Measurements from ENCODE around the gene SUCLG1.

SUCLG1 gene

DNA sequence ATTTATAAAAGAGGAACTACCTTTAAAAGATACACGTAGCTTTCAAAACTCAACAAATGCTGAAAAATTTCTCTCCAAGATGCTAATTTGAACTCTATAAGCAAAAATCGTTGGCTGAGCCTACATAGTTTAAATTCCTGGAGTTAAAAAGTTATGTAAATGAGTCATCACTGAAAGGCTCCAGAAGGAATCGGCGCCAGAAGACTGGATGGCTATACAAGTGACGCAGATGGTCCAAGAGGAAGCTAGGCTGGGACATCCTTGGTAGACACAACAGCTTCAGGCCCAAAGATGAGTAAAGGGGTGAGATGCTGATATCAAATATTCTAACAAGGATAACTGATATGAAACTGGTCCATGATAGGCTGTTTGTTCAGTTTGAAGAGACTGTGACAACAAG lies 34.4 kb upstream of the SUCLG1 start:
- Histone ChIP-seq H3K79me2 (ENCODE audit: insufficient read depth, low read length) (no peaks in the 10 kb centered on the region), H3K27me3 (ENCODE audit: insufficient read depth, low read length, poor library complexity) (peaks cover 20% of the 10 kb centered on the region), H4K20me1 (ENCODE audit: insufficient read depth, low read length) (no peaks in the 10 kb centered on the region), H3K4me1 (ENCODE audit: insufficient read depth, low read length) (no peaks in the 10 kb centered on the region), H3K4me3 (ENCODE audit: low read depth in 1 of 2, low read length in 2 of 2) (no peak overlapping the region), H3K9ac (ENCODE audit: low read depth, low read length) (no peak overlapping the region), H3K9me3 (ENCODE audit: insufficient read depth, low read length, severe bottlenecking) (no peaks in the 10 kb centered on the region), H3K4me2 (ENCODE audit: insufficient read depth, low read length) (no peak overlapping the region), H2AFZ (ENCODE audit: low read depth, low read length) (no peak overlapping the region), H3K27ac (ENCODE audit: low read length) (no peak overlapping the region), H3K36me3 (ENCODE audit: insufficient read depth, low read length) (no peaks in the 10 kb centered on the region)
- ATAC-seq (ENCODE audit: insufficient read depth, low read depth) (no peak), DNase-seq (no peak)
- TF ChIP-seq CTCF (IDR thresholded peaks at IDR 0.05; ENCODE audit: borderline replicate concordance, extremely low read depth, low read length, poor library complexity, severe bottlenecking) (no peak), EZH2 (IDR thresholded peaks at IDR 0.05; ENCODE audit: borderline replicate concordance, low read depth, low read length, severe bottlenecking) (no peak)

- Histone ChIP-seq H3K79me2 (ENCODE audit: insufficient read depth, low read length) (no peaks in the 10 kb centered on the region), H3K27me3 (ENCODE audit: insufficient read depth, low read length, poor library complexity) (peaks cover 23% of the 10 kb centered on the region), H3K27ac (ENCODE audit: low read length) (no peak overlapping the region), H3K36me3 (ENCODE audit: insufficient read depth, low read length) (no peaks in the 10 kb centered on the region), H2AFZ (ENCODE audit: low read depth, low read length) (no peak overlapping the region), H3K4me2 (ENCODE audit: insufficient read depth, low read length) (no peak overlapping the region), H3K4me3 (ENCODE audit: low read depth in 1 of 2, low read length in 2 of 2) (no peak overlapping the region), H3K4me1 (ENCODE audit: insufficient read depth, low read length) (no peaks in the 10 kb centered on the region), H3K9me3 (ENCODE audit: insufficient read depth, low read length, severe bottlenecking) (no peaks in the 10 kb centered on the region), H4K20me1 (ENCODE audit: insufficient read depth, low read length) (no peaks in the 10 kb centered on the region), H3K9ac (ENCODE audit: low read depth, low read length) (no peak overlapping the region)
- DNase-seq (no peak), ATAC-seq (ENCODE audit: insufficient read depth, low read depth) (no peak)
- no peak for TF ChIP-seq EZH2 (IDR thresholded peaks at IDR 0.05; ENCODE audit: borderline replicate concordance, low read depth, low read length, severe bottlenecking)
- peak; percentile 27 for TF ChIP-seq CTCF (IDR thresholded peaks at IDR 0.05; ENCODE audit: borderline replicate concordance, extremely low read depth, low read length, poor library complexity, severe bottlenecking)
These were observed 33.5 kb upstream of the SUCLG1 start for GRCh38 chr2:84492571-84492970.

GRCh38 chr2:84491741-84492140 lies 32.7 kb upstream of the SUCLG1 start:
- H3K9me3 ChIP-seq (ENCODE audit: insufficient read depth, low read length, severe bottlenecking) = no peaks in the 10 kb centered on the region
- ATAC-seq (ENCODE audit: insufficient read depth, low read depth) (no peak), DNase-seq (no peak)
- no peak overlapping the region for H3K4me2 ChIP-seq (ENCODE audit: insufficient read depth, low read length)
- peaks cover 28% of the 10 kb centered on the region for H3K27me3 ChIP-seq (ENCODE audit: insufficient read depth, low read length, poor library complexity)
- no peaks in the 10 kb centered on the region for H3K4me1 ChIP-seq (ENCODE audit: insufficient read depth, low read length)
- no peak overlapping the region for H3K9ac ChIP-seq (ENCODE audit: low read depth, low read length)
- no peak overlapping the region for H3K4me3 ChIP-seq (ENCODE audit: low read depth in 1 of 2, low read length in 2 of 2)
- no peak overlapping the region for H2AFZ ChIP-seq (ENCODE audit: low read depth, low read length)
- TF ChIP-seq CTCF (IDR thresholded peaks at IDR 0.05; ENCODE audit: borderline replicate concordance, extremely low read depth, low read length, poor library complexity, severe bottlenecking) (no peak), EZH2 (IDR thresholded peaks at IDR 0.05; ENCODE audit: borderline replicate concordance, low read depth, low read length, severe bottlenecking) (no peak)
- H3K27ac ChIP-seq (ENCODE audit: low read length) = no peak overlapping the region
- no peaks in the 10 kb centered on the region for H4K20me1 ChIP-seq (ENCODE audit: insufficient read depth, low read length)
- H3K36me3 ChIP-seq (ENCODE audit: insufficient read depth, low read length) = no peaks in the 10 kb centered on the region
- no peaks in the 10 kb centered on the region for H3K79me2 ChIP-seq (ENCODE audit: insufficient read depth, low read length)

DNA sequence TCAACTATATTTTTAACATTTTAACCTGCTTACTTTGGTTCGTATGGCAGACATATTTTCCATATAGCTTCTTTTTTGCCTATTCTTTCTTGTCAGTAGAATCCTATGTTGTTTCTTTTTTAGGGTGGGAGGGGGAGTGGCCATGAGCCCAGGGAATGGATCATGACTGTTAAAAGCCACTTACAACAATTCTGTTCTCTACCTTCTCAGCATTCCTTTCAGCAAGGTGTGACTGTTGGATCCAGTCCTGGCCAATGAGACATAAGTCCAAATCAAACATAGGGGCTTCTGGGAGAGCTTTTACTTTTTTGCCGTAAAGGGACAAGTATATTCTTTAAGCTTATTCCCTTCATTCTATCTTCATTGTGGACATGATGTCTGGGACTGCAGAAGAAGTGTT lies 32.2 kb upstream of the SUCLG1 start:
- ATAC-seq (ENCODE audit: insufficient read depth, low read depth) (no peak), DNase-seq (no peak)

More for the DNA sequence above, 32.2 kb upstream of the SUCLG1 start:
- Histone ChIP-seq H3K4me3 (ENCODE audit: low read depth in 1 of 2, low read length in 2 of 2) (no peak overlapping the region), H3K4me1 (ENCODE audit: insufficient read depth, low read length) (no peaks in the 10 kb centered on the region), H4K20me1 (ENCODE audit: insufficient read depth, low read length) (no peaks in the 10 kb centered on the region), H3K79me2 (ENCODE audit: insufficient read depth, low read length) (no peaks in the 10 kb centered on the region), H2AFZ (ENCODE audit: low read depth, low read length) (no peak overlapping the region), H3K27ac (ENCODE audit: low read length) (no peak overlapping the region), H3K27me3 (ENCODE audit: insufficient read depth, low read length, poor library complexity) (peaks cover 28% of the 10 kb centered on the region), H3K4me2 (ENCODE audit: insufficient read depth, low read length) (no peak overlapping the region), H3K36me3 (ENCODE audit: insufficient read depth, low read length) (no peaks in the 10 kb centered on the region), H3K9ac (ENCODE audit: low read depth, low read length) (no peak overlapping the region), H3K9me3 (ENCODE audit: insufficient read depth, low read length, severe bottlenecking) (no peaks in the 10 kb centered on the region)
- TF ChIP-seq EZH2 (IDR thresholded peaks at IDR 0.05; ENCODE audit: borderline replicate concordance, low read depth, low read length, severe bottlenecking) (no peak), CTCF (IDR thresholded peaks at IDR 0.05; ENCODE audit: borderline replicate concordance, extremely low read depth, low read length, poor library complexity, severe bottlenecking) (no peak)
